GM19467 (cell line): ENCODE measurements around the gene CTSH.
A peak's percentile ranks its signal among the peaks of the same experiment; 100 is the strongest.
"Not testable (repeated sequence)": the region's sequence is repeated elsewhere in the genome, so short reads cannot be mapped to it uniquely, and the experiment has no call there.

Source experiments
- ATAC-seq: cut with Tn5 transposase; IDR thresholded peaks from one replicate; pipeline ENCODE4 v1.9.1; 2021; ENCODE audit warnings: mild to moderate bottlenecking, moderate library complexity; ENCODE audit not compliant: unreplicated experiment

CTSH gene

GRCh38 chr15:78944202-78944625, 632 bp downstream of the CTSH start:
- peak; percentile 23 for ATAC-seq

- ATAC-seq: no peak
Measured at GRCh38 chr15:78943692-78944091, 1.2 kb downstream of the CTSH start.

GRCh38 chr15:78942741-78943140, 2.1 kb downstream of the CTSH start:
- no peak for ATAC-seq

GRCh38 chr15:78938658-78939488, 6.0 kb downstream of the CTSH start:
- peak; percentile 65 for ATAC-seq

- ATAC-seq: no peak
Measured at GRCh38 chr15:78937132-78937739, 7.6 kb downstream of the CTSH start.

GRCh38 chr15:78934655-78935023, 10.2 kb downstream of the CTSH start:
- no peak for ATAC-seq

- no peak for ATAC-seq
Measured at GRCh38 chr15:78933823-78934654, 10.8 kb downstream of the CTSH start.

- ATAC-seq: no peak
Measured at GRCh38 chr15:78933187-78933822, 11.5 kb downstream of the CTSH start.

GRCh38 chr15:78932258-78932808, 12.5 kb downstream of the CTSH start:
- ATAC-seq: no peak

- no peak for ATAC-seq
Measured at GRCh38 chr15:78931439-78932257, 13.2 kb downstream of the CTSH start.

- no peak for ATAC-seq
Measured at GRCh38 chr15:78930577-78931388, 14.1 kb downstream of the CTSH start.

- ATAC-seq: no peak
Measured at GRCh38 chr15:78929536-78930264, 15.1 kb downstream of the CTSH start.

- ATAC-seq: no peak
Measured at GRCh38 chr15:78928616-78929093, 16.2 kb downstream of the CTSH start.

- not testable (repeated sequence) for ATAC-seq
Measured at GRCh38 chr15:78928176-78928575, 16.7 kb downstream of the CTSH start.

GRCh38 chr15:78927077-78927790, 17.6 kb downstream of the CTSH start:
- ATAC-seq: no peak

GRCh38 chr15:78925956-78926743, 18.7 kb downstream of the CTSH start:
- no peak for ATAC-seq

- ATAC-seq: no peak
Measured at GRCh38 chr15:78925076-78925624, 19.7 kb downstream of the CTSH start.
